CD8-positive, alpha-beta memory T cell (primary cell): ENCODE measurements around the gene PPA2. TPM values are rescaled to one million over a fixed set of nuclear protein-coding genes. Genes with fewer than 3 reads are reported as not detected.

Experiments used
- CTCF ChIA-PET: fragments of 350-600 bp; sonication (Branson Sonifier 250); formaldehyde crosslinking; loops from one replicate; lab custom pipeline; 2021; ENCODE audit warnings: antibody characterized with exemption; lab: Charles Lee
- POLR2A ChIA-PET: fragments of 350-600 bp; sonication (Branson Sonifier 250); formaldehyde crosslinking; loops from one replicate; lab custom pipeline; 2021; ENCODE audit warnings: antibody characterized with exemption; lab: Charles Lee
- DNase-seq, 5 donors: peaks; one replicate each; pipeline versions ENCODE4 v3.0.0 to v3.0.0-alpha.2; 2020 to 2022; ENCODE audit warnings: mixed read lengths in 1 of 5
- H3K27ac ChIP-seq: one replicate; pipeline ENCODE4 v1.7.0; 2013; ENCODE audit warnings: low read depth, mild to moderate bottlenecking, low read length, moderate library complexity
- H3K27me3 ChIP-seq: 2 replicates; pipeline ENCODE4 v1.7.0; 2013; ENCODE audit warnings: low read length, mild to moderate bottlenecking; ENCODE audit not compliant: insufficient read depth, poor library complexity, severe bottlenecking
- H3K36me3 ChIP-seq: 2 replicates; pipeline ENCODE4 v1.7.0; 2013; ENCODE audit warnings: mild to moderate bottlenecking, low read length, moderate library complexity; ENCODE audit not compliant: insufficient read depth
- H3K4me1 ChIP-seq: 2 replicates; pipeline ENCODE4 v1.7.0; 2013; ENCODE audit warnings: mild to moderate bottlenecking, low read length, moderate library complexity; ENCODE audit not compliant: insufficient read depth
- H3K4me3 ChIP-seq: 2 replicates; pipeline ENCODE4 v1.7.0; 2013; ENCODE audit warnings: mild to moderate bottlenecking, low read length
- H3K9me3 ChIP-seq: 2 replicates; pipeline ENCODE4 v1.7.0; 2013; ENCODE audit warnings: mild to moderate bottlenecking, low read length
- H3K27ac Mint-ChIP-seq, 8 donors: one replicate each; pipeline ENCODE4 v1.8.0; 2020 to 2021; ENCODE audit warnings: mixed read lengths in 8 of 8, mild to moderate bottlenecking in 6 of 8, inconsistent platforms in 3 of 8, moderate library complexity in 3 of 8
- H3K27me3 Mint-ChIP-seq, 2 donors: one replicate each; pipeline ENCODE4 v1.8.0; 2020 to 2021; ENCODE audit warnings: mixed read lengths in 2 of 2, mild to moderate bottlenecking in 1 of 2, moderate library complexity in 1 of 2
- H3K36me3 Mint-ChIP-seq, 3 donors: one replicate each; pipeline ENCODE4 v1.8.0; 2020 to 2021; ENCODE audit warnings: mixed read lengths in 3 of 3, inconsistent platforms in 1 of 3, mild to moderate bottlenecking in 1 of 3
- H3K4me1 Mint-ChIP-seq, 3 donors: one replicate each; pipeline ENCODE4 v1.8.0; 2020 to 2021; ENCODE audit warnings: mixed read lengths in 3 of 3, inconsistent platforms in 1 of 3, mild to moderate bottlenecking in 1 of 3
- H3K4me3 Mint-ChIP-seq, 7 donors: one replicate each; pipeline ENCODE4 v1.8.0; 2020 to 2021; ENCODE audit warnings: mixed read lengths in 7 of 7, mild to moderate bottlenecking in 6 of 7, moderate library complexity in 4 of 7, inconsistent platforms in 2 of 7
- H3K9me3 Mint-ChIP-seq, 5 donors: one replicate each; pipeline ENCODE4 v1.8.0; 2020 to 2022; ENCODE audit warnings: mixed read lengths in 5 of 5, mild to moderate bottlenecking in 3 of 5, moderate library complexity in 2 of 5, inconsistent platforms in 1 of 5
- polyA plus RNA-seq: library from polyadenylated mRNA; unstranded; fragments of 300-500 nt; fragmentation: Illumina TruSeq; gene quantifications from one replicate; pipeline ENCODE4 v1.2.3, GENCODE V29; 2021
- total RNA-seq, 2 experiments: library from RNA; stranded (reverse); gene quantifications; one replicate each; pipeline ENCODE4 v1.2.3, GENCODE V29; 2021

The PPA2 gene
- total and polyA plus RNA-seq, 3 experiments from 2014 or later, result 98.6 to 140 (median 113) TPM

DNA sequence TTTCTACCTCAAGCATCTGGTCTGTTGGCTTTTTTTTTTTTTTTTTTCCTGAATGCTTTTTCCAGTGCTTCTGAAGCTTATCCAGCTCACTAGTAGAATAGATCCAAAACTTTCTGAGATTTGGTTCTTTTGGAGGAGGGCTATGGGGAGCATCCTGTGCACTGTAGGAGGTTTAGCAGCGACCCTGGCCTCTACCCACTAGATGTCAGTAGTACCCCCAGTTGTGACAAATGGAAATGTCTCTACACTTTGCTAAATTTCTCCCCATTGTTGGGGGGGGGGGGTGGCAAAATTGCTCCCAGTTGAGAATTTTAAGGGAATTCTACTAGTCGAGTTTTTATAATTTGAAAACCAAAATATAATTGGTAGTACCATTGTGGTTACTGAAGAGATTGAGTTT is 23.0 kb upstream of the PPA2 start:
- CTCF ChIA-PET, result interaction anchor here (0.7 to 1.5 kb wide), 3 partner anchors 23 to 1258 kb away, joined by 3 to 7 read pairs (median 3); partner anchors contain the start of gene PPA2
- POLR2A ChIA-PET, result no interaction called here

GRCh38 chr4:105495667-105496066 is 21.8 kb upstream of the PPA2 start:
- Mint-ChIP-seq H3K4me1 (no peaks in the 10 kb centered on the region), H3K4me3 (no peak overlapping the region), H3K36me3 (no peaks in the 10 kb centered on the region), H3K9me3 (peaks cover 0 to 3% (median 0%) of the 10 kb centered on the region in 5 donors), H3K27me3 (peaks cover 16 to 38% of the 10 kb centered on the region in 2 donors), H3K27ac (no peak overlapping the region)
- no peaks in the 10 kb centered on the region for H3K4me1 ChIP-seq
- ChIA-PET CTCF (no interaction called here), POLR2A (no interaction called here)
- no peak overlapping the region for H3K4me3 ChIP-seq
- H3K27ac ChIP-seq, result no peak overlapping the region
- no peak for DNase-seq
- H3K27me3 ChIP-seq, result peaks cover 3% of the 10 kb centered on the region
- H3K36me3 ChIP-seq, result no peaks in the 10 kb centered on the region
- H3K9me3 ChIP-seq, result no peaks in the 10 kb centered on the region

More for the DNA sequence above, 23.0 kb upstream of the PPA2 start:
- Mint-ChIP-seq H3K4me1 (no peaks in the 10 kb centered on the region), H3K4me3 (no peak overlapping the region), H3K27me3 (peaks cover 16 to 38% of the 10 kb centered on the region in 2 donors), H3K36me3 (no peaks in the 10 kb centered on the region), H3K27ac (no peak overlapping the region), H3K9me3 (peaks cover 0 to 3% (median 0%) of the 10 kb centered on the region in 5 donors)
- Histone ChIP-seq H3K4me1 (no peaks in the 10 kb centered on the region), H3K36me3 (no peaks in the 10 kb centered on the region), H3K4me3 (no peak overlapping the region), H3K27me3 (peaks cover 3% of the 10 kb centered on the region), H3K27ac (no peak overlapping the region), H3K9me3 (no peaks in the 10 kb centered on the region)
- DNase-seq, result no peak

DNA sequence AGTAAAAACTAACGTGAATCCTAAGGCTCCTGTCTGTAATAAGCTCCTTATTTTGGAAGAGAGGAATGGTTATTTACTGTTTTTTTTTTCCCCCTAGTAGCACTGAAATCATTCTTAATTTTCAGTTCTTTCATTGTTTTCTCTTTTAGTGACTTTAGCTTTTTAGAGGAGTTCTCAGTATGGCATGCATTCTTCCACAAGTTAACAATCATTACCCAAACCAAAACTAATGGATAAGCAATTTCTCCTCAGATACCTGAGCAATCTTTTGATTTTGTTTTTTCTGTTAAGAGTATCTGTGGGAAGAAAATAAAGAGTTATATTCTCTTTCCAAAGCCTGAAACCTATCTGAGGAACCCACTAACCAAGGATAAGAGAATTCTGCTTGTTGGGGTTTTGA is 16.7 kb upstream of the PPA2 start:
- peaks cover 3% of the 10 kb centered on the region for H3K27me3 ChIP-seq
- no peak overlapping the region for H3K27ac ChIP-seq
- no peak for DNase-seq
- Mint-ChIP-seq H3K27ac (no peak overlapping the region), H3K36me3 (no peaks in the 10 kb centered on the region), H3K4me3 (no peak overlapping the region), H3K27me3 (peaks cover 20 to 35% of the 10 kb centered on the region in 2 donors), H3K4me1 (no peaks in the 10 kb centered on the region), H3K9me3 (peaks cover 0 to 10% (median 7%) of the 10 kb centered on the region in 5 donors)
- ChIA-PET CTCF (no interaction called here), POLR2A (no interaction called here)
- H3K4me1 ChIP-seq, result no peaks in the 10 kb centered on the region
- H3K9me3 ChIP-seq, result no peaks in the 10 kb centered on the region
- H3K4me3 ChIP-seq, result no peak overlapping the region
- no peaks in the 10 kb centered on the region for H3K36me3 ChIP-seq

- Histone ChIP-seq H3K4me3 (no peak overlapping the region), H3K27me3 (no peaks in the 10 kb centered on the region), H3K9me3 (no peaks in the 10 kb centered on the region), H3K27ac (no peak overlapping the region), H3K4me1 (no peaks in the 10 kb centered on the region), H3K36me3 (no peaks in the 10 kb centered on the region)
- H3K4me3 Mint-ChIP-seq, result no peak overlapping the region
- no peaks in the 10 kb centered on the region for H3K4me1 Mint-ChIP-seq
- CTCF ChIA-PET, result no interaction called here
- H3K27ac Mint-ChIP-seq, result no peak overlapping the region
- peaks cover 7 to 23% of the 10 kb centered on the region in 2 donors for H3K27me3 Mint-ChIP-seq
- POLR2A ChIA-PET, result no interaction called here
- H3K9me3 Mint-ChIP-seq, result peaks cover 0 to 9% (median 6%) of the 10 kb centered on the region in 5 donors
- no peaks in the 10 kb centered on the region for H3K36me3 Mint-ChIP-seq
- DNase-seq, result no peak
Measured at GRCh38 chr4:105483840-105484239, 10.0 kb upstream of the PPA2 start.

- H3K36me3 Mint-ChIP-seq, result peaks cover 0 to 23% (median 1%) of the 10 kb centered on the region in 3 donors
- no peaks in the 10 kb centered on the region for H3K9me3 Mint-ChIP-seq
- H3K27me3 Mint-ChIP-seq, result peaks cover 0 to 2% of the 10 kb centered on the region in 2 donors
- no peaks in the 10 kb centered on the region for H3K9me3 ChIP-seq
- H3K27me3 ChIP-seq, result no peaks in the 10 kb centered on the region
- ChIA-PET CTCF (interaction anchor here (0.8 to 3.0 kb wide), 29 partner anchors 8 to 367 kb away, joined by 3 to 40 read pairs (median 4); partner anchors contain the start of genes GSTCD, INTS12 and TET2), POLR2A (interaction anchor here (0.5 to 1.4 kb wide), 7 partner anchors 18 to 982 kb away, joined by 3 to 4 read pairs (median 3); no protein-coding TSS in a partner anchor)
- H3K27ac Mint-ChIP-seq, result peak overlapping the region; percentile 98 to 100 (median 99)
- peak overlapping the region; percentile 94 to 99 (median 99) for H3K4me3 Mint-ChIP-seq
- H3K4me1 ChIP-seq, result peaks cover 21% of the 10 kb centered on the region
- H3K36me3 ChIP-seq, result no peaks in the 10 kb centered on the region
- peak overlapping the region; percentile 86 for H3K4me3 ChIP-seq
- H3K4me1 Mint-ChIP-seq, result peaks cover 42 to 43% (median 42%) of the 10 kb centered on the region in 3 donors
- DNase-seq, result peak in 2 of 5 donors; percentile 76 to 86
- H3K27ac ChIP-seq, result peak overlapping the region; percentile 97
Measured at GRCh38 chr4:105474099-105474518, 247 bp upstream of the PPA2 start.

- peak overlapping the region; percentile 86 for H3K4me3 ChIP-seq
- Mint-ChIP-seq H3K4me1 (peaks cover 49 to 54% (median 53%) of the 10 kb centered on the region in 3 donors), H3K36me3 (peaks cover 0 to 26% (median 1%) of the 10 kb centered on the region in 3 donors), H3K27me3 (no peaks in the 10 kb centered on the region), H3K9me3 (no peaks in the 10 kb centered on the region), H3K27ac (peak overlapping the region; percentile 98 to 100 (median 99)), H3K4me3 (peak overlapping the region; percentile 94 to 99 (median 99))
- H3K27ac ChIP-seq, result peak overlapping the region; percentile 97
- H3K9me3 ChIP-seq, result no peaks in the 10 kb centered on the region
- CTCF ChIA-PET, result interaction anchor here (0.9 to 3.0 kb wide), 13 partner anchors 9 to 837 kb away, joined by 3 to 40 read pairs (median 6); partner anchors contain the start of gene TET2
- POLR2A ChIA-PET, result interaction anchor here (0.9 to 1.4 kb wide), 3 partner anchors 236 to 529 kb away, joined by 3 to 6 read pairs (median 4); partner anchors contain the start of gene TET2
- H3K4me1 ChIP-seq, result peaks cover 21% of the 10 kb centered on the region
- H3K36me3 ChIP-seq, result no peaks in the 10 kb centered on the region
- DNase-seq, result no peak
- no peaks in the 10 kb centered on the region for H3K27me3 ChIP-seq
Measured at GRCh38 chr4:105472871-105473323, 965 bp downstream of the PPA2 start.

DNA sequence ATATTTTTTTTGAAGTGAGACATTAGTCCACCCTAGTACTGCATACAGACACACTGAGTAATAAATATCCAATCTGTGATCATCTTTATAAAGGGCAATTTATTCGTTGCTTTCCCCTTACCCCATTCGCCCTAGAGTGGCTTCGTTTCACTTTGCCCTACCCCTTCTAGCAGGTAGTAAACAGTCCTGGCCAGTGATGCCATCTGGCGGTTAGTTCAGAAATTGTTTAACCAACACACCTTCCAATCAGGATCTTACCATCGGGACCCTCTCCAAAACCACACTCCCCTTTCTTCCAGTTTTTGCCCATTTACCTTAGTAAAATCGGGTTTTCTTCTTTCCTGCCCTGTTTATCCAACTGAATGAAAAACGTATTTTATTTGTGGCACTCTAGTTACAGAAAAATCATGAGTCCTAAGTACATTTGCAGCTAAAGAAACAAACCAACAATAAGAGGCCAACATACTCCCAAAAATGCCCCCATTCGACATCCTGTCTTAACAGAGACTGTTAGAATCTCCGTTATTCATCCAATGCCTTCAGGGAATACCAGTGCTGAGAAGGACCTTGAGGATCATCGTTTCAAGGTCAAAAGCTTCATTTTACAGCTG is 2.2 kb downstream of the PPA2 start:
- Histone ChIP-seq H3K27ac (peak overlapping the region; percentile 97), H3K9me3 (no peaks in the 10 kb centered on the region), H3K4me3 (peak overlapping the region; percentile 28), H3K36me3 (no peaks in the 10 kb centered on the region), H3K27me3 (no peaks in the 10 kb centered on the region), H3K4me1 (peaks cover 21% of the 10 kb centered on the region)
- Mint-ChIP-seq H3K4me3 (peak overlapping the region; percentile 76 to 99 (median 94)), H3K36me3 (peaks cover 6 to 35% (median 6%) of the 10 kb centered on the region in 3 donors), H3K27me3 (no peaks in the 10 kb centered on the region), H3K9me3 (no peaks in the 10 kb centered on the region), H3K4me1 (peaks cover 58 to 65% (median 64%) of the 10 kb centered on the region in 3 donors), H3K27ac (peak overlapping the region; percentile 44 to 100 (median 76))
- CTCF ChIA-PET, result interaction anchor here (0.6 to 3.4 kb wide), 4 partner anchors 11 to 331 kb away, joined by 3 to 13 read pairs (median 4); no protein-coding TSS in a partner anchor
- POLR2A ChIA-PET, result no interaction called here
- peak; percentile 52 to 80 (median 66) for DNase-seq

DNA sequence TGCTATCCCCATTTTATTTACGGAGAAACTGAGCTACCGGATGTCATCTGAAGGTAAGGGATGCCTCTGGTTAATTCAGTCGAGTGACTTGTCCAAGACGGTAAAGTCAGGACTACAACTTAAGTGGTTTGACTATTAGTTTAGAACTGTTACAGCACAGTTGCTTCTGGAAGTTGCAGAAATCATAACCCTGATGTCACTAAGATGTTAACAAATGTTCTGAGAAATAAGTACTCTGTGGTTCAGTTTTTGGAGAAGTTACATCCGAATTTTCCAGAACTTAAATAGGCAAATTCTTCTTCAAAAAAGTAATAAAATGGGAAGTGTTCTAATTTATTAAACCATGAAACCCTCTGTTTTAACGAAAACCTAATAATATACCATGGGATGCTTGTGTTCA is 3.1 kb downstream of the PPA2 start:
- H3K9me3 Mint-ChIP-seq, result no peaks in the 10 kb centered on the region
- Histone ChIP-seq H3K4me1 (peaks cover 21% of the 10 kb centered on the region), H3K36me3 (no peaks in the 10 kb centered on the region), H3K27me3 (no peaks in the 10 kb centered on the region), H3K9me3 (no peaks in the 10 kb centered on the region), H3K4me3 (no peak overlapping the region), H3K27ac (no peak overlapping the region)
- POLR2A ChIA-PET, result no interaction called here
- peaks cover 6 to 44% (median 9%) of the 10 kb centered on the region in 3 donors for H3K36me3 Mint-ChIP-seq
- peaks cover 60 to 71% (median 64%) of the 10 kb centered on the region in 3 donors for H3K4me1 Mint-ChIP-seq
- no peaks in the 10 kb centered on the region for H3K27me3 Mint-ChIP-seq
- CTCF ChIA-PET, result interaction anchor here (1.0 to 3.4 kb wide), 2 partner anchors 19 to 330 kb away, joined by 3 to 13 read pairs; no protein-coding TSS in a partner anchor
- DNase-seq, result no peak
- peak overlapping the region in 1 of 8 donors; percentile 92 for H3K27ac Mint-ChIP-seq
- peak overlapping the region in 4 of 7 donors; percentile 14 to 99 (median 46) for H3K4me3 Mint-ChIP-seq
